Caco-2 (cell line): ENCODE results near the gene BUD23. TPM values are rescaled to one million over a fixed set of nuclear protein-coding genes. Genes with fewer than 3 reads are reported as not detected.
A peak's percentile ranks its signal among the peaks of the same experiment; 100 is the strongest.

Experiments used
- BruUV-seq: library from RNA; stranded (reverse); fragments of 400-500 nt; replicated peaks from 2 replicates; lab custom pipeline; 2021; lab: Mats Ljungman, UMichigan
- CTCF ChIA-PET: fragments of 300-600 bp; sonication (Branson Sonifier 250); formaldehyde crosslinking; loops from one replicate; lab custom pipeline; 2022; ENCODE audit warnings: antibody characterized with exemption; lab: Charles Lee
- POLR2A ChIA-PET: fragments of 300-600 bp; sonication (Branson Sonifier 250); formaldehyde crosslinking; loops from one replicate; lab custom pipeline; 2022; ENCODE audit warnings: antibody characterized with exemption; lab: Charles Lee
- DNase-seq, 2 experiments: peaks; one replicate each; pipeline versions ENCODE4 v3.0.0 to v3.0.0-alpha.2; 2020 to 2022
- H3K27me3 ChIP-seq: replicated peaks from 2 replicates; pipeline ENCODE4 v1.6.0; 2011; ENCODE audit warnings: low read length; ENCODE audit not compliant: control insufficient read depth, insufficient read depth
- H3K36me3 ChIP-seq: 2 replicates; pipeline ENCODE4 v1.5.1; 2011; ENCODE audit warnings: low read length; ENCODE audit not compliant: control insufficient read depth, insufficient read depth
- H3K4me1 ChIP-seq: fragments of 250-450 bp; sonication (Bioruptor Pico); 2 replicates; pipeline ENCODE4 v1.5.1; 2020; ENCODE audit warnings: mild to moderate bottlenecking
- H3K4me3 ChIP-seq: 2 replicates; pipeline ENCODE4 v1.5.1; 2011; ENCODE audit warnings: low read depth, mild to moderate bottlenecking, control low read depth, low read length
- H3K9me3 ChIP-seq: fragments of 250-450 bp; sonication (Bioruptor Pico); 2 replicates; pipeline ENCODE4 v1.5.1; 2020; ENCODE audit warnings: mild to moderate bottlenecking, moderate library complexity
- H3K27ac Mint-ChIP-seq: one replicate; pipeline ENCODE4 v1.8.0; 2022; ENCODE audit warnings: mixed read lengths; ENCODE audit not compliant: unreplicated experiment
- H3K27me3 Mint-ChIP-seq: one replicate; pipeline ENCODE4 v1.8.0; 2022; ENCODE audit warnings: mixed read lengths; ENCODE audit not compliant: insufficient read depth, unreplicated experiment
- H3K36me3 Mint-ChIP-seq: one replicate; pipeline ENCODE4 v1.8.0; 2022; ENCODE audit warnings: mild to moderate bottlenecking, mixed read lengths; ENCODE audit not compliant: insufficient read depth, unreplicated experiment
- H3K4me1 Mint-ChIP-seq: one replicate; pipeline ENCODE4 v1.8.0; 2022; ENCODE audit warnings: low read depth, mixed read lengths; ENCODE audit not compliant: unreplicated experiment
- H3K4me3 Mint-ChIP-seq: one replicate; pipeline ENCODE4 v1.8.0; 2022; ENCODE audit warnings: mild to moderate bottlenecking, moderate library complexity, mixed read lengths; ENCODE audit not compliant: unreplicated experiment
- H3K9me3 Mint-ChIP-seq: one replicate; pipeline ENCODE4 v1.8.0; 2022; ENCODE audit warnings: mixed read lengths; ENCODE audit not compliant: unreplicated experiment
- CTCF ChIP-seq, 2 experiments: fragments of 200-600 bp in 1 of 2; IDR thresholded peaks; 1 replicate in 1 of 2; 2 replicates in 1 of 2; pipeline versions ENCODE4 v1.5.1 to v1.8.0; 2011 to 2022; ENCODE audit warnings: antibody characterized with exemption in 1 of 2, control low read depth in 1 of 2, inconsistent platforms in 1 of 2, low read depth in 1 of 2, low read length in 1 of 2, mild to moderate bottlenecking in 1 of 2, moderate library complexity in 1 of 2; ENCODE audit not compliant: insufficient read depth in 1 of 2, severe bottlenecking in 1 of 2, unreplicated experiment in 1 of 2
- intact Hi-C: fragments of 100-400 bp; cut with micrococcal nuclease; formaldehyde crosslinking; loops from one replicate; pipeline ENCODE4 v1.10.0; 2022; ENCODE audit not compliant: unreplicated experiment
- total RNA-seq: library from RNA; stranded (reverse); gene quantifications from 2 replicates; pipeline ENCODE4 v1.2.3, GENCODE V29; 2022

The BUD23 gene
- total RNA-seq, 1 experiment from 2014 or later, result 144 TPM

GRCh38 chr7:73681031-73681430 is 2.4 kb upstream of the BUD23 start:
- peaks cover 7% of the 10 kb centered on the region for H3K4me1 Mint-ChIP-seq
- ChIA-PET CTCF (no interaction called here), POLR2A (no interaction called here)
- intact Hi-C loops, result no loop called here
- Histone ChIP-seq H3K27me3 (no peaks in the 10 kb centered on the region), H3K9me3 (no peaks in the 10 kb centered on the region), H3K4me3 (no peak overlapping the region), H3K36me3 (peaks cover 3% of the 10 kb centered on the region; the same call in 1 of the 2 replicates), H3K4me1 (peaks cover 11% of the 10 kb centered on the region; the same call in 1 of the 2 replicates)
- peak overlapping the region; percentile 93 for H3K4me3 Mint-ChIP-seq
- no peaks in the 10 kb centered on the region for H3K27me3 Mint-ChIP-seq
- H3K27ac Mint-ChIP-seq, result no peak overlapping the region
- no peak for TF ChIP-seq CTCF (IDR thresholded peaks at IDR 0.05; ENCODE audit: insufficient read depth in 1 of 2, low read depth in 1 of 2, low read length in 1 of 2, severe bottlenecking in 1 of 2, unreplicated experiment in 1 of 2)
- H3K36me3 Mint-ChIP-seq, result peaks cover 36% of the 10 kb centered on the region
- H3K9me3 Mint-ChIP-seq, result no peaks in the 10 kb centered on the region
- no TSS peak for BruUV-seq
- DNase-seq, result no peak

GRCh38 chr7:73682745-73683055 is 697 bp upstream of the BUD23 start:
- ChIA-PET CTCF (no interaction called here), POLR2A (no interaction called here)
- Mint-ChIP-seq H3K4me3 (peak overlapping the region; percentile 93), H3K27me3 (no peaks in the 10 kb centered on the region), H3K9me3 (no peaks in the 10 kb centered on the region), H3K27ac (peak overlapping the region; percentile 99), H3K4me1 (peaks cover 7% of the 10 kb centered on the region), H3K36me3 (peaks cover 48% of the 10 kb centered on the region)
- BruUV-seq, result TSS peak; percentile 40
- Histone ChIP-seq H3K27me3 (no peaks in the 10 kb centered on the region), H3K36me3 (peaks cover 5% of the 10 kb centered on the region; the same call in 1 of the 2 replicates), H3K4me1 (peaks cover 11% of the 10 kb centered on the region; the same call in 1 of the 2 replicates), H3K9me3 (no peaks in the 10 kb centered on the region), H3K4me3 (peak overlapping the region; percentile 86)
- DNase-seq, result no peak
- TF ChIP-seq CTCF (IDR thresholded peaks at IDR 0.05; ENCODE audit: insufficient read depth in 1 of 2, low read depth in 1 of 2, low read length in 1 of 2, severe bottlenecking in 1 of 2, unreplicated experiment in 1 of 2), result no peak
- intact Hi-C loops, result loop anchor here (2.0 kb wide), 1 partner anchor 32 kb away; no protein-coding TSS in a partner anchor

GRCh38 chr7:73683788-73684693 is 644 bp downstream of the BUD23 start:
- ChIA-PET CTCF (interaction anchor here (0.6 kb wide), 3 partner anchors 9 to 72 kb away, joined by 3 to 5 read pairs (median 4); no protein-coding TSS in a partner anchor), POLR2A (interaction anchor here (0.6 to 0.7 kb wide), 2 partner anchors 8 to 164 kb away, joined by 3 to 5 read pairs; no protein-coding TSS in a partner anchor)
- H3K9me3 Mint-ChIP-seq, result no peaks in the 10 kb centered on the region
- peak overlapping the region; percentile 99 for H3K27ac Mint-ChIP-seq
- TSS peak; percentile 79 for BruUV-seq
- intact Hi-C loops, result loop anchor here (2.0 kb wide), 1 partner anchor 31 kb away; no protein-coding TSS in a partner anchor
- peak overlapping the region; percentile 78 for H3K4me3 ChIP-seq
- H3K36me3 Mint-ChIP-seq, result peaks cover 52% of the 10 kb centered on the region
- peaks cover 11% of the 10 kb centered on the region; the same call in 1 of the 2 replicates for H3K4me1 ChIP-seq
- H3K4me3 Mint-ChIP-seq, result peak overlapping the region; percentile 93
- H3K9me3 ChIP-seq, result no peaks in the 10 kb centered on the region
- TF ChIP-seq CTCF (IDR thresholded peaks at IDR 0.05; ENCODE audit: insufficient read depth in 1 of 2, low read depth in 1 of 2, low read length in 1 of 2, severe bottlenecking in 1 of 2, unreplicated experiment in 1 of 2), result no peak
- no peaks in the 10 kb centered on the region for H3K27me3 Mint-ChIP-seq
- peaks cover 7% of the 10 kb centered on the region for H3K4me1 Mint-ChIP-seq
- no peaks in the 10 kb centered on the region for H3K27me3 ChIP-seq
- peaks cover 3% of the 10 kb centered on the region; the same call in 1 of the 2 replicates for H3K36me3 ChIP-seq
- DNase-seq, result no peak
